PC-9 (cell line): ENCODE results near the gene CHAD. TPM values are rescaled to one million over a fixed set of nuclear protein-coding genes. Genes with fewer than 3 reads are reported as not detected.

Experiments
- Bru-seq: library from RNA; stranded (reverse); fragments of 400-500 nt; gene quantifications from one replicate; lab custom pipeline; 2021; lab: Mats Ljungman, UMichigan
- BruChase-seq, 2 experiments: library from RNA; stranded (reverse); fragments of 400-500 nt; gene quantifications; one replicate each; lab custom pipeline; 2021; lab: Mats Ljungman, UMichigan
- BruUV-seq: library from RNA; stranded (reverse); fragments of 400-500 nt; replicated peaks from 2 replicates; lab custom pipeline; 2021; lab: Mats Ljungman, UMichigan
- CTCF ChIA-PET: fragments of 300-600 bp; sonication (Branson Sonifier 250); formaldehyde crosslinking; loops from one replicate; lab custom pipeline; 2022; ENCODE audit warnings: antibody characterized with exemption; lab: Charles Lee
- POLR2A ChIA-PET: fragments of 300-600 bp; sonication (Branson Sonifier 250); formaldehyde crosslinking; loops from one replicate; lab custom pipeline; 2022; ENCODE audit warnings: antibody characterized with exemption; ENCODE audit not compliant: unreplicated experiment; lab: Charles Lee
- DNase-seq, 2 experiments: peaks; one replicate each; pipeline versions ENCODE4 v3.0.0 to v3.0.0-alpha.2; 2015 to 2022; ENCODE audit warnings: mixed read lengths in 1 of 2
- H2AFZ ChIP-seq: fragments of 200-600 bp; sonication (generic); 2 replicates; pipeline ENCODE4 v1.8.1; 2017; ENCODE audit warnings: antibody characterized with exemption
- H3F3A ChIP-seq: fragments of 200-600 bp; sonication (generic); 2 replicates; pipeline ENCODE4 v1.8.1; 2017; ENCODE audit warnings: antibody characterized with exemption, mild to moderate bottlenecking, low read depth; ENCODE audit not compliant: insufficient read depth
- H3K27ac ChIP-seq: fragments of 200-600 bp; sonication (generic); 2 replicates; pipeline ENCODE4 v1.6.1; 2016; ENCODE audit warnings: mixed run types
- H3K27me3 ChIP-seq: fragments of 200-600 bp; sonication (generic); 2 replicates; pipeline ENCODE4 v1.6.1; 2016; ENCODE audit warnings: low read depth, mixed run types; ENCODE audit not compliant: insufficient read depth
- H3K36me3 ChIP-seq: fragments of 200-600 bp; sonication (generic); 2 replicates; pipeline ENCODE4 v1.6.1; 2016; ENCODE audit warnings: low read depth, mixed run types
- H3K4me1 ChIP-seq: fragments of 200-600 bp; sonication (generic); replicated peaks from 2 replicates; pipeline ENCODE4 v1.6.1; 2016; ENCODE audit warnings: mixed run types; ENCODE audit not compliant: insufficient read depth
- H3K4me2 ChIP-seq: fragments of 200-600 bp; sonication (generic); 2 replicates; pipeline ENCODE4 v1.6.1; 2017; ENCODE audit warnings: mixed run types
- H3K4me3 ChIP-seq: fragments of 200-600 bp; sonication (generic); 2 replicates; pipeline ENCODE4 v1.6.1; 2016; ENCODE audit warnings: mixed run types
- H3K79me2 ChIP-seq: fragments of 200-600 bp; sonication (generic); 2 replicates; pipeline ENCODE4 v1.6.1; 2017; ENCODE audit warnings: low read depth, mixed run types
- H3K9me2 ChIP-seq: fragments of 200-600 bp; sonication (generic); 2 replicates; pipeline ENCODE4 v1.8.1; 2017; ENCODE audit warnings: mild to moderate bottlenecking; ENCODE audit not compliant: insufficient read depth
- H3K9me3 ChIP-seq: fragments of 200-600 bp; sonication (generic); 2 replicates; pipeline ENCODE4 v1.8.1; 2016; ENCODE audit warnings: low read depth; ENCODE audit not compliant: insufficient read depth
- H4K20me1 ChIP-seq: fragments of 200-600 bp; sonication (generic); 2 replicates; pipeline ENCODE4 v1.8.1; 2017; ENCODE audit not compliant: insufficient read depth
- CTCF ChIP-seq: fragments of 200-600 bp; sonication (generic); conservative IDR thresholded peaks from 2 replicates; pipeline ENCODE4 v1.6.1; 2017; ENCODE audit warnings: mixed run types, antibody characterized with exemption, mild to moderate bottlenecking, moderate library complexity
- EZH2 ChIP-seq: fragments of 200-600 bp; sonication (generic); IDR thresholded peaks from 2 replicates; pipeline ENCODE4 v1.8.0; 2017; ENCODE audit warnings: antibody characterized with exemption, low read depth
- intact Hi-C: fragments of 100-400 bp; cut with micrococcal nuclease; formaldehyde crosslinking; loops from one replicate; pipeline ENCODE4 v1.10.0; 2022; ENCODE audit not compliant: unreplicated experiment
- long read RNA-seq: library from polyadenylated mRNA; stranded (forward); transcript quantifications from one replicate; pipeline ENCODE4 v2.0.0, GENCODE V29; 2022
- total RNA-seq: library from RNA; stranded (reverse); gene quantifications from 2 replicates; pipeline ENCODE4 v1.2.3, GENCODE V29; 2021

The CHAD gene
- not detected in 2 replicates for total RNA-seq
- Bru-seq, nascent RNA: not detected
- not detected for BruChase-seq, experiment 1, labeled RNA remaining after a 2-hour chase
- BruChase-seq, experiment 2, labeled RNA remaining after a 6-hour chase: not detected
- long read RNA-seq, partial matches to known transcripts: 0 of 4 reads
- long read RNA-seq, other reads (novel, unspliced or antisense): 4 of 4 reads

GRCh38 chr17:50468304-50469207, at the start of gene CHAD:
Gene CHAD, minus strand, starts transcription at chr17:50468880. Its CDS starts 67 bp downstream, at chr17:50468813.
- Histone ChIP-seq H3K27ac (no peak within 1 kb of the TSS), H3K36me3 (peaks cover 8% of the 10 kb centered on the region; the same call in 1 of the 2 replicates), H3K9me2 (no peaks in the 10 kb centered on the region), H3K9me3 (no peaks in the 10 kb centered on the region), H3K4me1 (0 out of 2 replicates have a peak, but pooled peaks cover 4% of the 10 kb centered on the region), H3K4me2 (no peak within 1 kb of the TSS), H3F3A (peaks cover 12% of the 10 kb centered on the region; the same call in 1 of the 2 replicates), H3K79me2 (no peaks in the 10 kb centered on the region), H4K20me1 (no peaks in the 10 kb centered on the region), H3K27me3 (no peaks in the 10 kb centered on the region), H3K4me3 (no peak within 1 kb of the TSS), H2AFZ (no peak within 1 kb of the TSS)
- no TSS peak for BruUV-seq
- intact Hi-C loops: no loop called here
- CTCF ChIA-PET: no interaction called here
- TF ChIP-seq EZH2 (no peak), CTCF (no peak)
- no peak for DNase-seq
- POLR2A ChIA-PET: no interaction called here

- no peak for DNase-seq
- Histone ChIP-seq H3K9me2 (no peaks in the 10 kb centered on the region), H3K79me2 (no peaks in the 10 kb centered on the region), H3K4me2 (no peak overlapping the region), H3K4me3 (no peak overlapping the region), H3K36me3 (no peaks in the 10 kb centered on the region), H4K20me1 (no peaks in the 10 kb centered on the region), H3K4me1 (peaks cover 9% of the 10 kb centered on the region), H3F3A (peaks cover 14% of the 10 kb centered on the region), H3K27ac (no peak overlapping the region), H2AFZ (no peak overlapping the region), H3K27me3 (no peaks in the 10 kb centered on the region), H3K9me3 (no peaks in the 10 kb centered on the region)
- TF ChIP-seq EZH2: no peak
- no peak for TF ChIP-seq CTCF
- POLR2A ChIA-PET: interaction anchor here (0.5 kb wide), 1 partner anchor 24 kb away, joined by 4 read pairs; no protein-coding TSS in a partner anchor
- BruUV-seq: no TSS peak
- CTCF ChIA-PET: no interaction called here
- intact Hi-C loops: no loop called here
These were observed 49.1 kb upstream of the CHAD start for GRCh38 chr17:50517504-50518383.

- no TSS peak for BruUV-seq
- H3K9me3 ChIP-seq: no peaks in the 10 kb centered on the region
- CTCF ChIA-PET: no interaction called here
- H3K79me2 ChIP-seq: no peaks in the 10 kb centered on the region
- no peak overlapping the region for H3K27ac ChIP-seq
- H3K4me1 ChIP-seq: peaks cover 15% of the 10 kb centered on the region
- POLR2A ChIA-PET: interaction anchor here (0.5 to 0.6 kb wide), 2 partner anchors 16 to 23 kb away, joined by 4 to 5 read pairs; no protein-coding TSS in a partner anchor
- H3K9me2 ChIP-seq: no peaks in the 10 kb centered on the region
- no peak overlapping the region for H3K4me3 ChIP-seq
- TF ChIP-seq EZH2 (no peak), CTCF (no peak)
- no peaks in the 10 kb centered on the region for H3K27me3 ChIP-seq
- no peaks in the 10 kb centered on the region for H4K20me1 ChIP-seq
- intact Hi-C loops: no loop called here
- no peak for DNase-seq
- H2AFZ ChIP-seq: no peak overlapping the region
- H3K4me2 ChIP-seq: no peak overlapping the region
- no peaks in the 10 kb centered on the region for H3K36me3 ChIP-seq
- H3F3A ChIP-seq: peaks cover 17% of the 10 kb centered on the region
These were observed 48.3 kb upstream of the CHAD start for GRCh38 chr17:50517011-50517410.
